HG03460 (cell line): ENCODE results near the gene TRAPPC2.
"Not testable (repeated sequence)": the region's sequence is repeated elsewhere in the genome, so short reads cannot be mapped to it uniquely, and the experiment has no call there.

Source experiments
- ATAC-seq: cut with Tn5 transposase; IDR thresholded peaks from one replicate; pipeline ENCODE4 v1.9.1; 2021; ENCODE audit not compliant: unreplicated experiment

The TRAPPC2 gene

GRCh38 chrX:13673016-13673415 is 61.4 kb downstream of the TRAPPC2 start:
- ATAC-seq = no peak

- no peak for ATAC-seq
Measured at GRCh38 chrX:13670197-13670596, 64.2 kb downstream of the TRAPPC2 start.

- ATAC-seq = not testable (repeated sequence)
Measured at GRCh38 chrX:13669755-13670154, 64.7 kb downstream of the TRAPPC2 start.

- ATAC-seq = peak; percentile 69
Measured at GRCh38 chrX:13669246-13669737, 65.1 kb downstream of the TRAPPC2 start.

GRCh38 chrX:13667919-13668318 is 66.5 kb downstream of the TRAPPC2 start:
- no peak for ATAC-seq

GRCh38 chrX:13666836-13667235 is 67.6 kb downstream of the TRAPPC2 start:
- ATAC-seq = no peak

GRCh38 chrX:13664020-13664419 is 70.4 kb downstream of the TRAPPC2 start:
- no peak for ATAC-seq

- no peak for ATAC-seq
Measured at GRCh38 chrX:13662355-13662791, 72.0 kb downstream of the TRAPPC2 start.
